Body of pancreas (tissue), 4 donors: ENCODE results near the gene PSMD1. TPM values are rescaled to one million over a fixed set of nuclear protein-coding genes. Genes with fewer than 3 reads are reported as not detected.

ENCODE experiments used
- ATAC-seq: fragments of 150-250 bp; one replicate; pipeline ENCODE4 v1.9.1; 2016
- DNase-seq, 4 donors: peaks; one replicate each; pipeline ENCODE4 v3.0.0-alpha.2; 2019
- H3K27ac ChIP-seq, 4 donors: fragments of 200-600 bp; sonication (generic); 1 replicate in 3 of 4; 2 replicates in 1 of 4; pipeline versions ENCODE4 v1.5.1 to v1.6.1; 2016 to 2019; ENCODE audit warnings: mild to moderate bottlenecking in 1 of 4, mixed read lengths in 1 of 4, moderate library complexity in 1 of 4
- H3K27me3 ChIP-seq, 2 donors: fragments of 200-600 bp; sonication (generic); one replicate each; pipeline ENCODE4 v1.6.0; 2016; ENCODE audit warnings: mild to moderate bottlenecking in 1 of 2
- H3K36me3 ChIP-seq, 2 donors: fragments of 200-600 bp; sonication (generic); replicated peaks in 1 of 2; 2 replicates each; pipeline ENCODE4 v1.5.1; 2016; ENCODE audit warnings: low read depth in 2 of 2; ENCODE audit not compliant: insufficient read depth in 1 of 2
- H3K4me1 ChIP-seq: fragments of 200-600 bp; sonication (generic); one replicate; pipeline ENCODE4 v1.6.0; 2016
- H3K4me3 ChIP-seq, 2 donors: fragments of 200-600 bp; sonication (generic); 1 replicate in 1 of 2; 2 replicates in 1 of 2; pipeline ENCODE4 v1.5.1; 2016 to 2019
- H3K9me3 ChIP-seq, 3 donors: fragments of 200-600 bp; sonication (generic); 1 replicate in 2 of 3; 2 replicates in 1 of 3; pipeline ENCODE4 v1.5.1; 2016
- CTCF ChIP-seq, 7 experiments: fragments of 450-650 bp in 4 of 7; fragments of 200-600 bp in 3 of 7; sonication (generic) in 3 of 7; IDR thresholded peaks; one replicate each; pipeline ENCODE4 v1.5.1; 2016 to 2019; ENCODE audit warnings: antibody characterized with exemption in 7 of 7
- POLR2A ChIP-seq, 3 donors: fragments of 450-650 bp; IDR thresholded peaks; one replicate each; pipeline ENCODE4 v1.6.1; 2016; ENCODE audit warnings: antibody characterized with exemption in 3 of 3, mild to moderate bottlenecking in 2 of 3
- WGBS, 2 donors: methylation state at CpG; one replicate each; pipeline ENCODE4 v1.1.5; 2017; 5-methylcytosine and 5-hydroxymethylcytosine counted together
- intact Hi-C: fragments of 100-400 bp; cut with DNase I; formaldehyde crosslinking; loops from one replicate; pipeline ENCODE4 v1.15.1; 2023
- total RNA-seq, 2 donors: library from RNA; depleted of rRNA; stranded (reverse); fragments of >200 nt; gene quantifications; one replicate each; pipeline ENCODE4 v1.1.0, GENCODE V29; 2016

The PSMD1 gene
- total RNA-seq, 2 donors from 2014 or later = 20.5 to 27.4 TPM

GRCh38 chr2:231029563-231029962 is 27.1 kb upstream of the PSMD1 start:
- ATAC-seq (no peak), DNase-seq (no peak)
- Histone ChIP-seq H3K4me3 (no peak overlapping the region), H3K27ac (no peak overlapping the region), H3K36me3 (no peaks in the 10 kb centered on the region), H3K4me1 (peaks cover 19% of the 10 kb centered on the region), H3K9me3 (no peaks in the 10 kb centered on the region), H3K27me3 (no peaks in the 10 kb centered on the region)
- no peak for TF ChIP-seq POLR2A (IDR thresholded peaks at IDR 0.05)
- no peak for TF ChIP-seq CTCF (IDR thresholded peaks at IDR 0.05)
- WGBS, 2 donors = 81 to 83% methylated on average over 9 of the region's 9 CpGs
- intact Hi-C loops = no loop called here

- 72 to 73% methylated on average over 3 of the region's 3 CpGs for WGBS, 2 donors
- Histone ChIP-seq H3K36me3 (no peaks in the 10 kb centered on the region), H3K4me3 (no peak overlapping the region), H3K27me3 (no peaks in the 10 kb centered on the region), H3K27ac (no peak overlapping the region), H3K9me3 (no peaks in the 10 kb centered on the region), H3K4me1 (peaks cover 24% of the 10 kb centered on the region)
- DNase-seq (no peak), ATAC-seq (no peak)
- intact Hi-C loops = no loop called here
- TF ChIP-seq POLR2A (IDR thresholded peaks at IDR 0.05) (no peak), CTCF (IDR thresholded peaks at IDR 0.05) (no peak)
Measured at GRCh38 chr2:231030725-231031124, 25.9 kb upstream of the PSMD1 start.

- WGBS, 2 donors = 58 to 75% methylated on average over 4 to 5 of the region's 5 CpGs
Measured at GRCh38 chr2:231032575-231033140, 24.0 kb upstream of the PSMD1 start.

GRCh38 chr2:231033147-231034132 is 23.2 kb upstream of the PSMD1 start:
- peaks cover 28% of the 10 kb centered on the region for H3K4me1 ChIP-seq
- no peak for ATAC-seq
- WGBS, 2 donors = 42 to 43% methylated on average over 11 of the region's 11 CpGs
- TF ChIP-seq POLR2A (IDR thresholded peaks at IDR 0.05) (no peak), CTCF (IDR thresholded peaks at IDR 0.05) (no peak)
- H3K27me3 ChIP-seq = no peaks in the 10 kb centered on the region
- DNase-seq = no peak
- H3K9me3 ChIP-seq = no peaks in the 10 kb centered on the region
- peak overlapping the region in 2 of 4 donors; percentile 13 to 40 for H3K27ac ChIP-seq
- intact Hi-C loops = no loop called here
- no peak overlapping the region for H3K4me3 ChIP-seq
- no peaks in the 10 kb centered on the region for H3K36me3 ChIP-seq

More at GRCh38 chr2:231032575-231033140, 24.0 kb upstream of the PSMD1 start:
- TF ChIP-seq CTCF (IDR thresholded peaks at IDR 0.05) (no peak), POLR2A (IDR thresholded peaks at IDR 0.05) (no peak)
- H3K4me1 ChIP-seq = peaks cover 24% of the 10 kb centered on the region
- H3K9me3 ChIP-seq = no peaks in the 10 kb centered on the region
- H3K27ac ChIP-seq = no peak overlapping the region
- no peak for ATAC-seq
- no peak for DNase-seq
- H3K4me3 ChIP-seq = no peak overlapping the region
- intact Hi-C loops = no loop called here
- no peaks in the 10 kb centered on the region for H3K27me3 ChIP-seq
- H3K36me3 ChIP-seq = no peaks in the 10 kb centered on the region
